CD14-positive monocyte (primary cell): ENCODE data around the gene ASIC2. TPM values are rescaled to one million over a fixed set of nuclear protein-coding genes. Genes with fewer than 3 reads are reported as not detected.

ENCODE experiments used
- DNase-seq, 3 donors: peaks; one replicate each; pipeline ENCODE4 v3.0.0-alpha.2; 2011 to 2022
- H2AFZ ChIP-seq: 2 replicates; pipeline ENCODE4 v1.6.0; 2012; ENCODE audit warnings: mild to moderate bottlenecking, low read depth, low read length, inconsistent platforms; ENCODE audit not compliant: insufficient read depth, poor library complexity, severe bottlenecking
- H3K27ac ChIP-seq, 2 donors: 1 replicate in 1 of 2; 2 replicates in 1 of 2; pipeline ENCODE4 v1.5.1; 2012 to 2013; ENCODE audit warnings: low read length in 2 of 2, control low read depth in 1 of 2, inconsistent platforms in 1 of 2, low read depth in 1 of 2, mild to moderate bottlenecking in 1 of 2
- H3K27me3 ChIP-seq, 2 donors: one replicate each; pipeline versions ENCODE4 v1.6.0 to v1.6.1; 2011 to 2013; ENCODE audit warnings: low read length in 2 of 2; ENCODE audit not compliant: control insufficient read depth in 2 of 2, insufficient read depth in 2 of 2
- H3K36me3 ChIP-seq, 2 donors: replicated peaks in 1 of 2; 1 replicate in 1 of 2; 2 replicates in 1 of 2; pipeline versions ENCODE4 v1.5.1 to v1.6.1; 2012 to 2013; ENCODE audit warnings: low read length in 2 of 2, control low read depth in 1 of 2, inconsistent platforms in 1 of 2, mild to moderate bottlenecking in 1 of 2; ENCODE audit not compliant: insufficient read depth in 2 of 2, control insufficient read depth in 1 of 2
- H3K4me1 ChIP-seq, 2 donors: 1 replicate in 1 of 2; 2 replicates in 1 of 2; pipeline versions ENCODE4 v1.5.1 to v1.6.1; 2012 to 2013; ENCODE audit warnings: low read length in 2 of 2, control low read depth in 1 of 2, inconsistent platforms in 1 of 2, mild to moderate bottlenecking in 1 of 2, moderate library complexity in 1 of 2; ENCODE audit not compliant: insufficient read depth in 2 of 2, control insufficient read depth in 1 of 2
- H3K4me2 ChIP-seq: replicated peaks from 2 replicates; pipeline ENCODE3; 2012; ENCODE audit warnings: low read length, moderate library complexity, mild to moderate bottlenecking; ENCODE audit not compliant: poor library complexity, severe bottlenecking; ENCODE audit errors: extremely low read depth
- H3K4me3 ChIP-seq, 3 experiments: fragments of 200-600 bp in 1 of 3; sonication (generic) in 1 of 3; replicated peaks in 1 of 3; 1 replicate in 2 of 3; 2 replicates in 1 of 3; pipeline ENCODE4 v1.5.1; 2011 to 2013; ENCODE audit warnings: low read length in 3 of 3, mild to moderate bottlenecking in 3 of 3, control low read depth in 2 of 3, low read depth in 2 of 3, inconsistent platforms in 1 of 3, moderate library complexity in 1 of 3
- H3K79me2 ChIP-seq: 2 replicates; pipeline ENCODE4 v1.6.0; 2012; ENCODE audit warnings: mild to moderate bottlenecking, control low read depth, inconsistent platforms, low read length, moderate library complexity; ENCODE audit not compliant: insufficient read depth
- H3K9ac ChIP-seq: 2 replicates; pipeline ENCODE4 v1.6.0; 2017; ENCODE audit warnings: low read length, mild to moderate bottlenecking; ENCODE audit not compliant: insufficient read depth, poor library complexity, severe bottlenecking
- H3K9me3 ChIP-seq, 2 donors: replicated peaks in 1 of 2; 1 replicate in 1 of 2; 2 replicates in 1 of 2; pipeline versions ENCODE4 v1.5.1 to v1.6.1; 2012 to 2013; ENCODE audit warnings: low read length in 2 of 2, control low read depth in 1 of 2; ENCODE audit not compliant: control insufficient read depth in 1 of 2, insufficient read depth in 1 of 2
- H4K20me1 ChIP-seq: 2 replicates; pipeline ENCODE4 v1.6.0; 2012; ENCODE audit warnings: mild to moderate bottlenecking, low read length, control low read depth, moderate library complexity; ENCODE audit not compliant: insufficient read depth
- H3K27ac Mint-ChIP-seq, 7 donors: one replicate each; pipeline ENCODE4 v1.8.0; 2020; ENCODE audit warnings: mild to moderate bottlenecking in 7 of 7, mixed read lengths in 7 of 7, moderate library complexity in 6 of 7, inconsistent platforms in 2 of 7
- H3K27me3 Mint-ChIP-seq, 3 donors: one replicate each; pipeline ENCODE4 v1.8.0; 2021 to 2022; ENCODE audit warnings: low read depth in 3 of 3, mild to moderate bottlenecking in 3 of 3, mixed read lengths in 3 of 3, moderate library complexity in 3 of 3, inconsistent platforms in 1 of 3
- H3K36me3 Mint-ChIP-seq, 2 donors: one replicate each; pipeline ENCODE4 v1.8.0; 2020; ENCODE audit warnings: mixed read lengths in 2 of 2, inconsistent platforms in 1 of 2, mild to moderate bottlenecking in 1 of 2
- H3K4me1 Mint-ChIP-seq: one replicate; pipeline ENCODE4 v1.8.0; 2020; ENCODE audit warnings: mild to moderate bottlenecking, mixed read lengths
- H3K4me3 Mint-ChIP-seq, 2 donors: one replicate each; pipeline ENCODE4 v1.8.0; 2020; ENCODE audit warnings: mild to moderate bottlenecking in 2 of 2, mixed read lengths in 2 of 2, moderate library complexity in 1 of 2
- H3K9me3 Mint-ChIP-seq, 7 donors: one replicate each; pipeline ENCODE4 v1.8.0; 2020 to 2022; ENCODE audit warnings: mixed read lengths in 7 of 7, mild to moderate bottlenecking in 6 of 7, moderate library complexity in 6 of 7, inconsistent platforms in 2 of 7
- CTCF ChIP-seq: fragments of 200-600 bp; IDR thresholded peaks from one replicate; pipeline ENCODE4 v1.8.0; 2022; ENCODE audit warnings: antibody characterized with exemption, mild to moderate bottlenecking
- WGBS: methylation state at CpG from one replicate; pipeline ENCODE4 v1.1.5; 2013; ENCODE audit warnings: missing lambda C conversion rate; ENCODE audit not compliant: insufficient coverage; 5-methylcytosine and 5-hydroxymethylcytosine counted together
- intact Hi-C, 2 donors: fragments of 100-400 bp; cut with micrococcal nuclease; formaldehyde crosslinking; loops; one replicate each; pipeline versions ENCODE4 v1.15.0 to v1.15.1; 2023
- polyA plus RNA-seq, 3 donors: library from polyadenylated mRNA; depleted of rRNA in 1 of 3; unstranded in 2 of 3; stranded (reverse) in 1 of 3; fragments of 300-500 nt in 2 of 3; fragments of >200 nt in 1 of 3; fragmentation: Illumina TruSeq in 2 of 3; gene quantifications; 1 replicate in 2 of 3; 2 replicates in 1 of 3; pipeline ENCODE4 v1.2.3, GENCODE V29; 2012 to 2021

Gene ASIC2
- polyA plus RNA-seq, 3 donors: not detected

GRCh38 chr17:33055171-33055611 lies 237.9 kb downstream of the ASIC2 start:
- peak overlapping the region in 1 of 7 donors; percentile 60 for H3K27ac Mint-ChIP-seq
- 62% methylated on average over 8 of the region's 9 CpGs for WGBS

GRCh38 chr17:33054412-33054811 lies 238.7 kb downstream of the ASIC2 start:
- no peaks in the 10 kb centered on the region for H3K4me1 Mint-ChIP-seq
- peaks cover 0 to 3% (median 0%) of the 10 kb centered on the region in 7 donors for H3K9me3 Mint-ChIP-seq
- intact Hi-C loops: no loop called here
- no peaks in the 10 kb centered on the region for H3K36me3 Mint-ChIP-seq
- H3K36me3 ChIP-seq: no peaks in the 10 kb centered on the region
- H2AFZ ChIP-seq: no peak overlapping the region
- no CpG with 5 or more reads among the region's 5 CpGs for WGBS
- H3K9ac ChIP-seq: no peak overlapping the region
- H3K27me3 ChIP-seq: no peaks in the 10 kb centered on the region
- H3K27ac ChIP-seq: no peak overlapping the region
- no peaks in the 10 kb centered on the region for H3K4me1 ChIP-seq
- peaks cover 5 to 9% (median 6%) of the 10 kb centered on the region in 3 donors for H3K27me3 Mint-ChIP-seq
- H3K79me2 ChIP-seq: no peaks in the 10 kb centered on the region
- H3K4me2 ChIP-seq: no peak overlapping the region
- H3K9me3 ChIP-seq: no peaks in the 10 kb centered on the region
- no peaks in the 10 kb centered on the region for H4K20me1 ChIP-seq
- no peak overlapping the region for H3K27ac Mint-ChIP-seq
- H3K4me3 ChIP-seq: no peak overlapping the region
- DNase-seq: no peak
- no peak overlapping the region for H3K4me3 Mint-ChIP-seq
- TF ChIP-seq CTCF: no peak

More at GRCh38 chr17:33055171-33055611, 237.9 kb downstream of the ASIC2 start:
- no peaks in the 10 kb centered on the region for H3K27me3 ChIP-seq
- intact Hi-C loops: no loop called here
- no peaks in the 10 kb centered on the region for H3K36me3 ChIP-seq
- H3K36me3 Mint-ChIP-seq: no peaks in the 10 kb centered on the region
- H3K9me3 Mint-ChIP-seq: peaks cover 0 to 3% (median under 1%) of the 10 kb centered on the region in 7 donors
- H3K4me3 Mint-ChIP-seq: no peak overlapping the region
- H3K27me3 Mint-ChIP-seq: peaks cover 5 to 9% (median 8%) of the 10 kb centered on the region in 3 donors
- no peak overlapping the region for H2AFZ ChIP-seq
- H4K20me1 ChIP-seq: no peaks in the 10 kb centered on the region
- no peak overlapping the region for H3K27ac ChIP-seq
- DNase-seq: no peak
- no peaks in the 10 kb centered on the region for H3K4me1 Mint-ChIP-seq
- H3K9ac ChIP-seq: no peak overlapping the region
- H3K9me3 ChIP-seq: no peaks in the 10 kb centered on the region
- no peak overlapping the region for H3K4me3 ChIP-seq
- H3K79me2 ChIP-seq: no peaks in the 10 kb centered on the region
- no peaks in the 10 kb centered on the region for H3K4me1 ChIP-seq
- H3K4me2 ChIP-seq: no peak overlapping the region
- TF ChIP-seq CTCF: no peak
